ENCODE data around the gene MAD1L1.

MAD1L1 gene

DNA sequence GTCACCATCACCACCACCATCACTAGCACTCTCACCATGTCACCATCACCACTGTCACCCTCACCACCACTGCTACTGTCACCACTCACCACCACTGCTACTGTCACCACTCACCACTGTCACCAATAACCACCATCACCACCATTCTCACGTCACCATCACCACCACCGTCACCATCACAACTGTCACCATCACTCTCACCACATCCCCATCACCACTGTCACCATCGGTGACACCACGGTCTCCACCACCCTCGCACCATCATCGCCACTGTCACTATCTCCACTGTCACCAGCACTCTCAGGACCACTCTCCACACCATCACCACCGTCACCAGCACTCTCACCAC lies 130.4 kb downstream of the MAD1L1 start:
- H3K36me3 ChIP-seq (ENCODE audit: control insufficient read depth in 1 of 2, insufficient read depth in 2 of 2, low read depth in 1 of 2, low read length in 2 of 2) = peaks cover 0 to 25% of the 10 kb centered on the region in 2 experiments
- H3K9ac ChIP-seq (ENCODE audit: low read length) = no peak overlapping the region
- no peak overlapping the region for H2BK12ac ChIP-seq (ENCODE audit: low read length in 2 of 2)
- H3K23ac ChIP-seq (ENCODE audit: low read length in 2 of 2) = no peak overlapping the region
- H2BK120ac ChIP-seq (ENCODE audit: low read depth, low read length) = no peak overlapping the region
- peaks cover 9% of the 10 kb centered on the region for H3K79me1 ChIP-seq (replicated peaks; ENCODE audit: low read length, poor library complexity, severe bottlenecking)
- H3K4me2 ChIP-seq (ENCODE audit: low read length, poor library complexity, severe bottlenecking) = no peak overlapping the region
- no peak overlapping the region for H2AK5ac ChIP-seq (ENCODE audit: low read length, severe bottlenecking)
- H3K4ac ChIP-seq (ENCODE audit: low read depth in 1 of 2, low read length in 2 of 2) = no peak overlapping the region
- peak overlapping the region in 1 of 2 experiments; percentile 13 for H3K14ac ChIP-seq (ENCODE audit: low read length in 2 of 2)
- H2AFZ ChIP-seq (ENCODE audit: low read depth, low read length) = no peak overlapping the region
- H3K18ac ChIP-seq (ENCODE audit: low read depth in 1 of 2, low read length in 2 of 2) = peak overlapping the region in 1 of 2 experiments; percentile 18
- peak overlapping the region; percentile 45 for H4K91ac ChIP-seq (ENCODE audit: low read length)
- H4K8ac ChIP-seq (ENCODE audit: low read length) = no peak overlapping the region
- H3K4me1 ChIP-seq (ENCODE audit: control insufficient read depth, insufficient read depth, low read depth, low read length) = peaks cover 30% of the 10 kb centered on the region
- no peak overlapping the region for H2BK15ac ChIP-seq (ENCODE audit: low read depth, poor library complexity, severe bottlenecking)
- H2BK5ac ChIP-seq (ENCODE audit: low read depth, low read length, poor library complexity, severe bottlenecking) = no peak overlapping the region
- no peak overlapping the region for H3K4me3 ChIP-seq (ENCODE audit: insufficient read depth in 1 of 2, low read depth in 1 of 2, low read length in 2 of 2)
- no peaks in the 10 kb centered on the region for H3K27me3 ChIP-seq (ENCODE audit: control insufficient read depth in 1 of 2, insufficient read depth in 1 of 2, low read length in 2 of 2)
- whole genome bisulfite sequencing = 97% methylated on average over 7 of the region's 7 CpGs
- DNase-seq = no peak
- H3K9me3 ChIP-seq (ENCODE audit: control insufficient read depth, low read length) = no peaks in the 10 kb centered on the region
- no peak overlapping the region for H3K27ac ChIP-seq (ENCODE audit: low read length, poor library complexity, severe bottlenecking)

DNA sequence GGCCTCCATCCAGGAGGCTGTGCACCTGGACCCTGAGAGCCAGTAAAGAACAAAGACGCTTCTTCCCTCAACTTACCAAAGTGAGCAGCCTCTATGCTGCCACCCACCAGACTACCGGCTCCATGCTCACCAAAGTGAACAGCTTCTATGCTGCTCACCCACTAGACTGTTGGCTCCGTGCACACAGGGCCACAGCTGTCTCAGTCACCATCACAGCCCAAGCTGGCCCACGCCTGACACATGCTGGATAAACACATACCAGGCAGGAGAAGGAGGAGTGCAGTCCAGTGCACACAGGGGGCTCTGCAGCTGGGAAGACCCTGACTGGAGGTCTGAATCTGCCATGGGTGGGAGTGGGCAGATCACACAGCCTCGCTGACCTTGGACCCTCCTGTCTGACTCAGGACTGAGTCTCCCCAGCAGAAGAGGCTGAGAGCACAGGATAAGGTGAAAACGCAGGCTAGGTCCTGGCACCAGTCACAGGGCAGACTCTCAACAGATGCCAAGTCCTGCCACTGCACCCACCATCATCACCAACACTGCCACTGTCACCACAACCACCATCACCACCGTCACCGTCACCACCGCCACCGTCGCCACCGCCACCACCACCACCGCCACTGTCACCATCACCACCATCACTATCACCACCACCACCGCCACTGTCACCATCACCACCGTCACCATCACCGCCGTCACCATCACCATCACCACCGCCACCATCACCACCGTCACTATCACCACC lies 130.9 kb downstream of the MAD1L1 start:
- Histone ChIP-seq H4K91ac (ENCODE audit: low read length) (peak overlapping the region; percentile 45), H3K9ac (ENCODE audit: low read length) (no peak overlapping the region), H3K4me1 (ENCODE audit: control insufficient read depth, insufficient read depth, low read depth, low read length) (peaks cover 24% of the 10 kb centered on the region), H4K8ac (ENCODE audit: low read length) (no peak overlapping the region), H2BK5ac (ENCODE audit: low read depth, low read length, poor library complexity, severe bottlenecking) (no peak overlapping the region), H3K9me3 (ENCODE audit: control insufficient read depth, low read length) (no peaks in the 10 kb centered on the region), H2BK15ac (ENCODE audit: low read depth, poor library complexity, severe bottlenecking) (no peak overlapping the region), H3K27ac (ENCODE audit: low read length, poor library complexity, severe bottlenecking) (no peak overlapping the region), H3K79me1 (replicated peaks; ENCODE audit: low read length, poor library complexity, severe bottlenecking) (peaks cover 12% of the 10 kb centered on the region), H3K14ac (ENCODE audit: low read length in 2 of 2) (no peak overlapping the region), H3K4ac (ENCODE audit: low read depth in 1 of 2, low read length in 2 of 2) (no peak overlapping the region), H3K27me3 (ENCODE audit: control insufficient read depth in 1 of 2, insufficient read depth in 1 of 2, low read length in 2 of 2) (no peaks in the 10 kb centered on the region), H2BK12ac (ENCODE audit: low read length in 2 of 2) (no peak overlapping the region), H3K23ac (ENCODE audit: low read length in 2 of 2) (no peak overlapping the region), H3K4me3 (ENCODE audit: insufficient read depth in 1 of 2, low read depth in 1 of 2, low read length in 2 of 2) (no peak overlapping the region), H2BK120ac (ENCODE audit: low read depth, low read length) (no peak overlapping the region), H2AFZ (ENCODE audit: low read depth, low read length) (no peak overlapping the region), H3K4me2 (ENCODE audit: low read length, poor library complexity, severe bottlenecking) (no peak overlapping the region), H2AK5ac (ENCODE audit: low read length, severe bottlenecking) (no peak overlapping the region), H3K36me3 (ENCODE audit: control insufficient read depth in 1 of 2, insufficient read depth in 2 of 2, low read depth in 1 of 2, low read length in 2 of 2) (peaks cover 0 to 21% of the 10 kb centered on the region in 2 experiments), H3K18ac (ENCODE audit: low read depth in 1 of 2, low read length in 2 of 2) (no peak overlapping the region)
- DNase-seq = no peak
- 96% methylated on average over 19 of the region's 19 CpGs for WGBS

DNA sequence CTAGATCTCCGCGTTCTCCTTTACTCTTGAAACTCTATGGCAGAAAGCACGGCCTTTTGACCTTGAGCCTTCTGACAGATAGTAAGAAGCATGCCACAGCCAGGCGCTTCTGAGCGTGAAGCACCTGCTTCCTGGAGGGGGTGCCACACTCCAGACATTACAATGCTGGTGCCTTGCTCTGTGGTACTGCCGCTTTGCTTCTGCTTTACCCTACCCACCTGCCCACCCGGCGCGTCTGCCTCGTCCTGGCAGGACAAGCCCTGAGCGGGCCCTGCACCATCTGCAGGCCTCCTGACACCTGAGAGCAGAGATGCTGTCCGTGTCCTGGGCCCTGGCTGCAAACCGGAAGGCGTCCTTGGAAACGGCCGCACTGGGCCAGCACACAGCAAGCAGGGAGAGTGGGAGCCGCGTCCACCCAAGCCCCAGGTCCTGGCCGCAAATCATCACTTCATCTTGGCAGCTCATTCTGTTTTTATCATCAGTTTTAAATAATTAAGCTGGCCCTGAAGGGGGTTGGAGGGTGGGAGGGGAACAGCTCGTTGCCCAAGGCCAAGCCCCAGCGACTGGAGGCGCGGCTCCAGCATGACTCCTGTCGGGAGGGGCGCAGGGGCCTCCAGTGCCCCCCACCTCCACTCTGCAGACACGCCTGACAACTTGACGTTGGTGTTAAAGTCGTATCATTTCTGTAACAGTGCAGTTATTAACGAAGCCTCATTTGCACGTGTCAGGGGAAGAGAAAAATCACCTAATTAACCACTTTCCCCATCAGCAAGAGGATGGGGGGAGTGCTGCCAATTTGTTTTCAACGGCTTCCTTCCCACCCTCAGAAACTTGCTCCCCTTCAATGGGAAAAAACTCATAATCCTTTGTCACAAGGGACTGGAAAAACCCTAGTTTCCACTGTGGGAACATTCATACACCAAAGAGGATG lies 132.2 kb downstream of the MAD1L1 start:
- H2BK120ac ChIP-seq (ENCODE audit: low read depth, low read length) = no peak overlapping the region
- H2BK15ac ChIP-seq (ENCODE audit: low read depth, poor library complexity, severe bottlenecking) = no peak overlapping the region
- H3K36me3 ChIP-seq (ENCODE audit: control insufficient read depth in 1 of 2, insufficient read depth in 2 of 2, low read depth in 1 of 2, low read length in 2 of 2) = peaks cover 0 to 17% of the 10 kb centered on the region in 2 experiments
- 86% methylated on average over 28 of the region's 31 CpGs for WGBS
- H3K9me3 ChIP-seq (ENCODE audit: control insufficient read depth, low read length) = no peaks in the 10 kb centered on the region
- no peak overlapping the region for H2AFZ ChIP-seq (ENCODE audit: low read depth, low read length)
- peaks cover 21% of the 10 kb centered on the region for H3K79me1 ChIP-seq (replicated peaks; ENCODE audit: low read length, poor library complexity, severe bottlenecking)
- no peak overlapping the region for H3K18ac ChIP-seq (ENCODE audit: low read depth in 1 of 2, low read length in 2 of 2)
- no peak overlapping the region for H3K4me3 ChIP-seq (ENCODE audit: insufficient read depth in 1 of 2, low read depth in 1 of 2, low read length in 2 of 2)
- no peak overlapping the region for H2BK12ac ChIP-seq (ENCODE audit: low read length in 2 of 2)
- H3K4me2 ChIP-seq (ENCODE audit: low read length, poor library complexity, severe bottlenecking) = no peak overlapping the region
- peaks cover 18% of the 10 kb centered on the region for H3K4me1 ChIP-seq (ENCODE audit: control insufficient read depth, insufficient read depth, low read depth, low read length)
- H3K4ac ChIP-seq (ENCODE audit: low read depth in 1 of 2, low read length in 2 of 2) = no peak overlapping the region
- DNase-seq = no peak
- H2AK5ac ChIP-seq (ENCODE audit: low read length, severe bottlenecking) = no peak overlapping the region
- H3K23ac ChIP-seq (ENCODE audit: low read length in 2 of 2) = no peak overlapping the region
- no peak overlapping the region for H4K91ac ChIP-seq (ENCODE audit: low read length)
- no peak overlapping the region for H3K27ac ChIP-seq (ENCODE audit: low read length, poor library complexity, severe bottlenecking)
- H3K14ac ChIP-seq (ENCODE audit: low read length in 2 of 2) = no peak overlapping the region
- H3K27me3 ChIP-seq (ENCODE audit: control insufficient read depth in 1 of 2, insufficient read depth in 1 of 2, low read length in 2 of 2) = no peaks in the 10 kb centered on the region
- H2BK5ac ChIP-seq (ENCODE audit: low read depth, low read length, poor library complexity, severe bottlenecking) = no peak overlapping the region
- H4K8ac ChIP-seq (ENCODE audit: low read length) = no peak overlapping the region
- no peak overlapping the region for H3K9ac ChIP-seq (ENCODE audit: low read length)

Measured in mesenchymal stem cell (in vitro differentiated cells and primary cell).